ENCODE data around the gene KIAA1210.

KIAA1210 gene

GRCh38 chrX:119069128-119069527 is 58.5 kb downstream of the KIAA1210 start:
- no peak overlapping the region for H3K4me3 ChIP-seq (ENCODE audit: low read depth, low read length)
- peak; percentile 20 for DNase-seq (ENCODE audit: low read depth)
- TF ChIP-seq CTCF (IDR thresholded peaks at IDR 0.05; ENCODE audit: insufficient read depth, low read depth, low read length, missing control alignments): no peak

GRCh38 chrX:119067023-119067739 is 60.4 kb downstream of the KIAA1210 start:
- TF ChIP-seq CTCF (IDR thresholded peaks at IDR 0.05; ENCODE audit: insufficient read depth, low read depth, low read length, missing control alignments): peak; percentile 43
- DNase-seq (ENCODE audit: low read depth): peak; percentile 10
- no peak overlapping the region for H3K4me3 ChIP-seq (ENCODE audit: low read depth, low read length)

- no peak for TF ChIP-seq CTCF (IDR thresholded peaks at IDR 0.05; ENCODE audit: insufficient read depth, low read depth, low read length, missing control alignments)
- H3K4me3 ChIP-seq (ENCODE audit: low read depth, low read length): no peak overlapping the region
- DNase-seq (ENCODE audit: low read depth): no peak
Observed at GRCh38 chrX:119063428-119063827, 64.2 kb downstream of the KIAA1210 start.

GRCh38 chrX:119062750-119063374 is 64.8 kb downstream of the KIAA1210 start:
- DNase-seq (ENCODE audit: low read depth): no peak
- no peak overlapping the region for H3K4me3 ChIP-seq (ENCODE audit: low read depth, low read length)
- no peak for TF ChIP-seq CTCF (IDR thresholded peaks at IDR 0.05; ENCODE audit: insufficient read depth, low read depth, low read length, missing control alignments)

- DNase-seq (ENCODE audit: low read depth): no peak
- no peak overlapping the region for H3K4me3 ChIP-seq (ENCODE audit: low read depth, low read length)
- no peak for TF ChIP-seq CTCF (IDR thresholded peaks at IDR 0.05; ENCODE audit: insufficient read depth, low read depth, low read length, missing control alignments)
Observed at GRCh38 chrX:119055687-119056086, 71.9 kb downstream of the KIAA1210 start.

GRCh38 chrX:119045884-119046283 is 81.7 kb downstream of the KIAA1210 start:
- no peak for TF ChIP-seq CTCF (IDR thresholded peaks at IDR 0.05; ENCODE audit: insufficient read depth, low read depth, low read length, missing control alignments)
- no peak overlapping the region for H3K4me3 ChIP-seq (ENCODE audit: low read depth, low read length)
- no peak for DNase-seq (ENCODE audit: low read depth)
